HEK293 (cell line): ENCODE measurements around the gene KDM4B.

Source experiments
- PRDM1 ChIP-seq: fragments of 450-650 bp; formaldehyde crosslinking; IDR thresholded peaks from 2 replicates; pipeline ENCODE4; 2016; ENCODE audit warnings: missing biosample characterization, missing genetic modification characterization
- ZNF280C ChIP-seq: fragments of 450-650 bp; formaldehyde crosslinking; IDR thresholded peaks from 2 replicates; pipeline ENCODE4 v1.5.1; 2016; ENCODE audit warnings: missing biosample characterization, missing genetic modification characterization
- ZNF624 ChIP-seq: fragments of 450-650 bp; formaldehyde crosslinking; IDR thresholded peaks from 2 replicates; pipeline ENCODE4 v1.5.1; 2017; ENCODE audit warnings: missing biosample characterization, missing genetic modification characterization
- ZNF76 ChIP-seq: fragments of 450-650 bp; formaldehyde crosslinking; IDR thresholded peaks from 2 replicates; pipeline ENCODE4; 2016; ENCODE audit warnings: low read depth, missing biosample characterization, missing genetic modification characterization, borderline replicate concordance

DNA sequence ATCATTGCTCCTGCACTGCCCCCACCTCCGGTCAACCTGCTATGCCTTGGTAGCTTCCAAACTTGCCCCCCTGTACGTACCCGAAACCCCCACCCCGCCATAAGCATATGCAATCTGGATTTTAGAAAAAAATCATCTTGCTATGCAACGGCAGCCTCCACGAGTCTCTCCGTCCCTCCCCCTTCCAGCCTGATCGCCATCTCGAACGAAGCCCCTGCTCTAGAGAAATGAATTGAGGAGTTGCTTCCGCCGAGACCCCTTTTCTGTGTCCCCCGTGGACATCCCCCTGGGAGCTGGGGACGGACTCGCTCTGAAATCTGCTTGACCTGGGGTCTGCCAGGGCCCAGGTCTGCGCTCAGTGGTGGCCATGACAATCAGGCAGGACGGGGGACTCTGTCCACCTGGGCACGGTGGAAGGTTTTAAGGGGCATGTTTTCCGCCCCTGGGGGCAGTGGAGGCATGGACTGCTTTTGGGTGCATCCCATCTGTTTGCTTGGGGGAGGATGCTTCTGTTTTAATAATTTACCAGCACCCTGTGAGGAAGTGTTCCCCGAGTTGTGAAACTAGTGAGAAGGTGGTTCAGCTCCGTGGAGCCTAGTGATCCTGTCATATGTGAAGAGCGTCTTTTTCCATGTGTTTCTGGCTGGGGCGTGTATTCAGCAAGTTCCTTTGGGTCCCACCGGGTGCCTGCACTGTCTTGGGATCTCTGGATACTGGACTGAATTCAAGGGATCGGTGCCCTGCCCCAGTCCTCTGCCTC is 1.0 kb downstream of the KDM4B start:
- TF ChIP-seq PRDM1 (no peak), ZNF76 (tag by site-specific recombination) (no peak), ZNF624 (tag by site-specific recombination) (no peak), ZNF280C (tag by site-specific recombination) (no peak)
